ENCODE data around the gene C19orf25. TPM values are rescaled to one million over a fixed set of nuclear protein-coding genes. Genes with fewer than 3 reads are reported as not detected.

Gene C19orf25
- total and polyA plus RNA-seq, 9 donors, result 1.1 to 26.3 (median 22.2) TPM

- Histone ChIP-seq H3K4me3 (no peak overlapping the region), H3K27ac (no peak overlapping the region), H3K27me3 (peaks cover 5% of the 10 kb centered on the region), H3K9me3 (no peaks in the 10 kb centered on the region), H3K36me3 (no peaks in the 10 kb centered on the region), H3K4me1 (ENCODE audit: insufficient read depth) (peaks cover 2% of the 10 kb centered on the region)
- WGBS, 3 donors, result 28 to 41% (median 35%) methylated on average over 8 to 9 of the region's 9 CpGs
- no peak for DNase-seq
- no peak for TF ChIP-seq POLR2A (IDR thresholded peaks at IDR 0.05)
- no peak for TF ChIP-seq CTCF (IDR thresholded peaks at IDR 0.05)
- no peak for TF ChIP-seq EP300 (IDR thresholded peaks at IDR 0.05)
- intact Hi-C loops (cut with DNase I), result no loop called here
These were observed 31.8 kb upstream of the C19orf25 start for GRCh38 chr19:1510807-1511206.

GRCh38 chr19:1510442-1510806, 31.4 kb upstream of the C19orf25 start:
- Histone ChIP-seq H3K4me1 (ENCODE audit: insufficient read depth) (peaks cover 2% of the 10 kb centered on the region), H3K9me3 (no peaks in the 10 kb centered on the region), H3K27me3 (peaks cover 5% of the 10 kb centered on the region), H3K4me3 (no peak overlapping the region), H3K27ac (no peak overlapping the region), H3K36me3 (no peaks in the 10 kb centered on the region)
- intact Hi-C loops (cut with DNase I), result no loop called here
- TF ChIP-seq POLR2A (IDR thresholded peaks at IDR 0.05) (no peak), CTCF (IDR thresholded peaks at IDR 0.05) (no peak), EP300 (IDR thresholded peaks at IDR 0.05) (no peak)
- WGBS, 3 donors, result 0 to 14% (median 13%) methylated on average over 3 to 25 of the region's 25 CpGs
- no peak for DNase-seq

GRCh38 chr19:1509602-1510441, 30.8 kb upstream of the C19orf25 start:
- 40 to 51% (median 43%) methylated on average over 11 of the region's 11 CpGs for WGBS, 3 donors
- Histone ChIP-seq H3K27ac (no peak overlapping the region), H3K4me1 (ENCODE audit: insufficient read depth) (peaks cover 2% of the 10 kb centered on the region), H3K36me3 (no peaks in the 10 kb centered on the region), H3K4me3 (no peak overlapping the region), H3K27me3 (peaks cover under 1% of the 10 kb centered on the region), H3K9me3 (no peaks in the 10 kb centered on the region)
- TF ChIP-seq CTCF (IDR thresholded peaks at IDR 0.05) (no peak), POLR2A (IDR thresholded peaks at IDR 0.05) (no peak), EP300 (IDR thresholded peaks at IDR 0.05) (no peak)
- intact Hi-C loops (cut with DNase I), result no loop called here
- no peak for DNase-seq

DNA sequence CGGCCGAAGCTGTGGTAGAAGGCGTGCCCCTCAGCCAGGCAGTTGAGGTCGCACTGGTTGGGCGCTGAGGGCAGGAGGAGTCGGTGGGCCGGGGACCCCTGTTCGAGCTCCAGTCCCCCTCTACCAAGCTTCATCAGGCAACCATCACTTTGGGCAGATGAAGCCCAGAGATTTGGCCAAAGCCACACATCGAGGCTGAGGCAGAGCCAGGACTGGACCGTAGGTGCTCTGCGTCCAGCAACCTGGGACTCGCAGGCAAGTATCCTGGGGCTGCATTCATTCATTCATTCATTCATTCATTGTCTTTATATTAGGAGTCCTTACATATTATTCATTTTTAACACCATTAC, 29.5 kb upstream of the C19orf25 start:
- Histone ChIP-seq H3K27me3 (peaks cover 3% of the 10 kb centered on the region), H3K36me3 (no peaks in the 10 kb centered on the region), H3K9me3 (no peaks in the 10 kb centered on the region), H3K4me3 (peak overlapping the region; percentile 38), H3K4me1 (ENCODE audit: insufficient read depth) (peaks cover 2% of the 10 kb centered on the region), H3K27ac (peak overlapping the region in 1 of 2 donors; percentile 17)
- 21 to 28% (median 25%) methylated on average over 12 of the region's 12 CpGs for WGBS, 3 donors
- no peak for DNase-seq
- intact Hi-C loops (cut with DNase I), result no loop called here
- TF ChIP-seq EP300 (IDR thresholded peaks at IDR 0.05) (no peak), CTCF (IDR thresholded peaks at IDR 0.05) (no peak), POLR2A (IDR thresholded peaks at IDR 0.05) (no peak)
